BE2C (cell line): ENCODE measurements around the gene USP4. TPM values are rescaled to one million over a fixed set of nuclear protein-coding genes. Genes with fewer than 3 reads are reported as not detected.
A peak's percentile ranks its signal among the peaks of the same experiment; 100 is the strongest.

ENCODE experiments used
- DNase-seq: peaks from one replicate; pipeline ENCODE4 v3.0.0-alpha.2; 2020
- H3K27me3 ChIP-seq: fragments of 250-450 bp; sonication (Bioruptor Pico); 2 replicates; pipeline ENCODE4 v1.5.1; 2020; ENCODE audit warnings: mild to moderate bottlenecking
- H3K36me3 ChIP-seq: fragments of 250-450 bp; sonication (Bioruptor Pico); 2 replicates; pipeline ENCODE4 v1.5.1; 2020; ENCODE audit warnings: mild to moderate bottlenecking
- H3K4me1 ChIP-seq: fragments of 250-450 bp; sonication (Bioruptor Pico); 2 replicates; pipeline ENCODE4 v1.5.1; 2020
- H3K4me3 ChIP-seq: 2 replicates; pipeline ENCODE4 v1.5.1; 2011; ENCODE audit warnings: low read depth, low read length
- H3K9me3 ChIP-seq: fragments of 250-450 bp; sonication (Bioruptor Pico); 2 replicates; pipeline ENCODE4 v1.5.1; 2020
- polyA plus RNA-seq: library from polyadenylated mRNA; unstranded; fragments of >200 nt; gene quantifications from one replicate; pipeline ENCODE4 v1.2.1, GENCODE V29; 2012; ENCODE audit warnings: low read depth, missing spikeins; ENCODE audit not compliant: insufficient read length, insufficient read depth
- TF ChIP-seq, protein P1 (sequence below): IDR thresholded peaks from 2 replicates; pipeline ENCODE4 v1.5.1; 2012; ENCODE audit warnings: mild to moderate bottlenecking, low read depth, low read length

Gene USP4, protein sequence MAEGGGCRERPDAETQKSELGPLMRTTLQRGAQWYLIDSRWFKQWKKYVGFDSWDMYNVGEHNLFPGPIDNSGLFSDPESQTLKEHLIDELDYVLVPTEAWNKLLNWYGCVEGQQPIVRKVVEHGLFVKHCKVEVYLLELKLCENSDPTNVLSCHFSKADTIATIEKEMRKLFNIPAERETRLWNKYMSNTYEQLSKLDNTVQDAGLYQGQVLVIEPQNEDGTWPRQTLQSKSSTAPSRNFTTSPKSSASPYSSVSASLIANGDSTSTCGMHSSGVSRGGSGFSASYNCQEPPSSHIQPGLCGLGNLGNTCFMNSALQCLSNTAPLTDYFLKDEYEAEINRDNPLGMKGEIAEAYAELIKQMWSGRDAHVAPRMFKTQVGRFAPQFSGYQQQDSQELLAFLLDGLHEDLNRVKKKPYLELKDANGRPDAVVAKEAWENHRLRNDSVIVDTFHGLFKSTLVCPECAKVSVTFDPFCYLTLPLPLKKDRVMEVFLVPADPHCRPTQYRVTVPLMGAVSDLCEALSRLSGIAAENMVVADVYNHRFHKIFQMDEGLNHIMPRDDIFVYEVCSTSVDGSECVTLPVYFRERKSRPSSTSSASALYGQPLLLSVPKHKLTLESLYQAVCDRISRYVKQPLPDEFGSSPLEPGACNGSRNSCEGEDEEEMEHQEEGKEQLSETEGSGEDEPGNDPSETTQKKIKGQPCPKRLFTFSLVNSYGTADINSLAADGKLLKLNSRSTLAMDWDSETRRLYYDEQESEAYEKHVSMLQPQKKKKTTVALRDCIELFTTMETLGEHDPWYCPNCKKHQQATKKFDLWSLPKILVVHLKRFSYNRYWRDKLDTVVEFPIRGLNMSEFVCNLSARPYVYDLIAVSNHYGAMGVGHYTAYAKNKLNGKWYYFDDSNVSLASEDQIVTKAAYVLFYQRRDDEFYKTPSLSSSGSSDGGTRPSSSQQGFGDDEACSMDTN
- 54.6 TPM for polyA plus RNA-seq

DNA sequence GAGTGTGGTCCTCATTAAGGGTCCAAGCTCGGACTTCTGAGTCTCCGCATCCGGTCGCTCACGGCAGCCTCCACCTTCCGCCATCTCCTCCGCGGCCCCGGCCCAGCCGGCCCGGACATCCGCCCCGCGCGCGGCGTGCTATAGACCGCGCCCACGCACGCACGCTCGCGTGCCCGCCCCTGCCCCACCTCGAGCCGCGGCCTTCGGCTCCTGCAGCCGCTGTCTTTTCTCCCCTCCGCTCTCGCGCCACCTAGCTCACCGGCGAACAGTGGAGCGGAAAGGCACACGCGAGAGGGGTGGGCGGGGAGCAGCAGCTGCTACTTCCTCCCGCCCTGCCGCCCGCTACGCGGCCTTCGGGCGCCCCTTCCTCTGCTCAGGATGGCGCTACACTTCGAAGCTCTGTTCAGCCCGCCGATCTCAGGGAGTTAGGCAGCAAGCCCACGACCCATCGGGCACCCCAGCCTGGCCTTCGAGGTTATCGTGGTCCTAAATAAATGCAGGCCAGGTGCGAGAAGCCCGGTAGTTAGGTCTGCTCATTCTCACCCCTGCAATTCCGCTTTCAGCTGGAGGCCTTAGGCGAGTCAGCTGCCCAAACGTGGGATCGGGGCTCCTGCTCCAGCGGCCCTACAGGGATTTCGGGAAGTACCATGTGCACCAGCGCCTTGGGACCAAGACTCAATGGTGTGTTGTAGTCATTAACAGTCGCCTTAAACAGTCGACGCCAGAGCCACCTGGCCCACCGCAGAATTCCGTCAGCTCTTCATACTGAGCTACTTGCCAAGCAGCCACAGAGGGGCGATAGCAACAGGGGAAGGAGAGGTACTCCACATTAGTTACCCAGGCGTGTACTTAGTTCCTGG is at the start of gene USP4:
Gene USP4 (minus strand): TSS at position 113 of the 860 bp plus-strand sequence. CDS start 29 bp downstream, at position 84.
- H3K4me1 ChIP-seq, result no peaks in the 10 kb centered on the region
- no peaks in the 10 kb centered on the region for H3K9me3 ChIP-seq
- no peaks in the 10 kb centered on the region for H3K27me3 ChIP-seq
- peak; percentile 86 for DNase-seq
- peak within 1 kb of the TSS; percentile 71 for H3K4me3 ChIP-seq
- no peaks in the 10 kb centered on the region for H3K36me3 ChIP-seq
- TF ChIP-seq, protein P1, sequence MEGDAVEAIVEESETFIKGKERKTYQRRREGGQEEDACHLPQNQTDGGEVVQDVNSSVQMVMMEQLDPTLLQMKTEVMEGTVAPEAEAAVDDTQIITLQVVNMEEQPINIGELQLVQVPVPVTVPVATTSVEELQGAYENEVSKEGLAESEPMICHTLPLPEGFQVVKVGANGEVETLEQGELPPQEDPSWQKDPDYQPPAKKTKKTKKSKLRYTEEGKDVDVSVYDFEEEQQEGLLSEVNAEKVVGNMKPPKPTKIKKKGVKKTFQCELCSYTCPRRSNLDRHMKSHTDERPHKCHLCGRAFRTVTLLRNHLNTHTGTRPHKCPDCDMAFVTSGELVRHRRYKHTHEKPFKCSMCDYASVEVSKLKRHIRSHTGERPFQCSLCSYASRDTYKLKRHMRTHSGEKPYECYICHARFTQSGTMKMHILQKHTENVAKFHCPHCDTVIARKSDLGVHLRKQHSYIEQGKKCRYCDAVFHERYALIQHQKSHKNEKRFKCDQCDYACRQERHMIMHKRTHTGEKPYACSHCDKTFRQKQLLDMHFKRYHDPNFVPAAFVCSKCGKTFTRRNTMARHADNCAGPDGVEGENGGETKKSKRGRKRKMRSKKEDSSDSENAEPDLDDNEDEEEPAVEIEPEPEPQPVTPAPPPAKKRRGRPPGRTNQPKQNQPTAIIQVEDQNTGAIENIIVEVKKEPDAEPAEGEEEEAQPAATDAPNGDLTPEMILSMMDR, result peak; percentile 50

DNA sequence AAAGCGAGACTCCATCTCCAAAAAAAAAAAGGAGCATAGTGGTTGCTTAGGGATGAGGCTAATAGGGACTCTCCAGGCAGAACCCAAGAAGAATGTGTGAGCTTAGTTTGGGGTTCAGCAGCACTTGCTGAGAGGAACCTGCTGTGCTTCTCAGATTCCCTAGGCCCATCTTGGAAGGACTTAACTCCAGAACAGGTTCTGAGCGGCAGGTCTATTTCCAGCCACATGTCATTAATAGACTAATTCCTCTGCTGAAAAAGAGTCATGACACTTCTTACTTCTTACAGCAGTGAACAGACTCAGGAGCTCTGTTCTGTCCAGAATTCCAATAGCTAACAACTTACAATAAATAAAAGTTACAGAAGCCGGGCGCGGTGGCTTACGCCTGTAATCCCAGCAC is 49.4 kb upstream of the USP4 start:
- no peak for DNase-seq
- Histone ChIP-seq H3K9me3 (no peaks in the 10 kb centered on the region), H3K4me1 (no peaks in the 10 kb centered on the region), H3K4me3 (no peak overlapping the region), H3K27me3 (no peaks in the 10 kb centered on the region), H3K36me3 (no peaks in the 10 kb centered on the region)
- TF ChIP-seq, protein P1, result no peak

DNA sequence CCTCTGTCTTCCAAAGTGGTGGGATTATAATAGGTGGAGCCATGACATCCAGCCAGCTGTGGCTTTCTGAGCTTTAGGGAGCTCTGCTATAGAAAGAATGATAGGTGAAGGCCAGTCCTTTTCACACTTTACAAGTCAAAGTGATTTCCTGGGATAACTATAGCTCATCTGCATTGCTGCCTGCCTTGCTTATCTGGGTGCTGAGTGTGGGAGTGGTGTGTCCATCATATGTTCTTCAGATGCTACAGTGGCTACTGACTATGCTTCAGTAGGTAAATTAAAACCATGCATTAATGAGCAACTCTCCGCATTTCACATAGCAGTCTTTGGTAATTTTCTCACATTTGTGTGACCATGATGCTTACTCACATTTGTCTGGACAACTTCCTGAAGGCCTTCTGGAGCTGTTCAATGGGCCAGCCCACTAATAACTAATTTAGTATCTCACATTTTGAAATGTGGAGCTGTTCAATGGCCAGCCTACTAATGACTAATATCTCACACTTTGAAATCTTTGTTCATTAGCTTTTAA is 48.5 kb upstream of the USP4 start:
- H3K36me3 ChIP-seq, result no peaks in the 10 kb centered on the region
- TF ChIP-seq, protein P1, result no peak
- H3K4me1 ChIP-seq, result no peaks in the 10 kb centered on the region
- no peak overlapping the region for H3K4me3 ChIP-seq
- H3K9me3 ChIP-seq, result no peaks in the 10 kb centered on the region
- no peaks in the 10 kb centered on the region for H3K27me3 ChIP-seq
- DNase-seq, result no peak

DNA sequence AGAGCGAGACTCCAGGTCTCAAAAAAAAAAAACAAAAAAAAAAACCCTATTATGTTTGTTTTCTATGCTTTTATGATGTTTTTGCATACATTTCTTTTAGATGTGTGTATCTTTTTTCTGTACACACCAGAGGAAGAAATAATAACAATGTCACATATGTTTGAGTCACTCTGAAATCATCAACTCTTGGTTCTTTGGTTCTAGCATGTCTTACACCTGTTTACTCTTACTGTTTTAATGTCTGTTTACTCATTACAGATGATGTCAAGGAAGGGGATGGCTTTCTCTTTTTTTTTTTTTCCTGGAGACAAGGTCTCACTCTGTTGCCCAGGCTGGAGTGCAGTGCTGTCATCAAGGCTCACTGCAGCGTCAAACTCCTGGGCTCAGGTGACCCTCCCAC is 47.9 kb upstream of the USP4 start:
- Histone ChIP-seq H3K9me3 (no peaks in the 10 kb centered on the region), H3K36me3 (no peaks in the 10 kb centered on the region), H3K4me3 (no peak overlapping the region), H3K27me3 (no peaks in the 10 kb centered on the region), H3K4me1 (no peaks in the 10 kb centered on the region)
- TF ChIP-seq, protein P1, result no peak
- no peak for DNase-seq

DNA sequence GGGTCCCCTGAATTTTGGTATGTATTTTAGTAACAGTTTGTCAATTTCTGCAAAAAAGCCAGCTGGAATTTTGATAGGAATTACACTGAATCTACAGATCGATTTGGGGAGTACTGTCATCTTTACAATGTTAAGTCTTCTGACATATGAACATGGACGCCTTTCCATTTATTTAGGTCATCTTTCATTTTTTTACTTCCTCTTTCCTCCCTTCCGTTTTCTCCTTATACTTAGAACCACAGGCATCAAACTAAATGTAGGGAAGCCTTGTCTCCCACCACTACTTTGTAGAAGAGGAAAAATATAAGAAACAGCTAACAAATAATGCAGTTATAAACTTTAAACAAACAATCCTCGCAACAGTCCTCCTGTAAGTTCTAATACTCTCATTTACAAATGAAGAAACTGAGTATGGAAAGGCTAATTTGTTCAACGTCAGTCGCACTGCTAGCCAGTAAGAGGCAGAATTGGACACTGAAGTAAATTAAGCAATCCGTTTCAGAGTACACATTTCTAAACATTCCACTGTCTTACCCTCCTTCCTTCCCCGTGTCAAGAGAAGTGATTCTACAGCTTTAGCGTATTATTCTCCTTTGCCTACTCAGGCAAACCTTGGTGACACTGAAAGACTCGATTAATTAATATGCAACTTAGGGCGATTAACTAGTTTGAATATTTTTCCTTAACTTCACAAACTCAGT is 46.4 kb upstream of the USP4 start:
- Histone ChIP-seq H3K4me3 (no peak overlapping the region), H3K27me3 (no peaks in the 10 kb centered on the region), H3K4me1 (no peaks in the 10 kb centered on the region), H3K9me3 (no peaks in the 10 kb centered on the region), H3K36me3 (no peaks in the 10 kb centered on the region)
- TF ChIP-seq, protein P1, result no peak
- DNase-seq, result no peak
